C4-2B (cell line): Measurements from ENCODE around the gene ICOS.

Source experiments
- H3K27ac ChIP-seq: fragments of 450-650 bp; 2 replicates; pipeline ENCODE4 v1.5.1; 2017
- ZFX ChIP-seq: fragments of 450-650 bp; IDR thresholded peaks from 2 replicates; pipeline ENCODE4 v1.6.1; 2017
- TF ChIP-seq, protein P1 (sequence below): fragments of 450-650 bp; conservative IDR thresholded peaks from 2 replicates; pipeline ENCODE4 v1.5.1; 2017; ENCODE audit warnings: mild to moderate bottlenecking

The ICOS gene, protein sequence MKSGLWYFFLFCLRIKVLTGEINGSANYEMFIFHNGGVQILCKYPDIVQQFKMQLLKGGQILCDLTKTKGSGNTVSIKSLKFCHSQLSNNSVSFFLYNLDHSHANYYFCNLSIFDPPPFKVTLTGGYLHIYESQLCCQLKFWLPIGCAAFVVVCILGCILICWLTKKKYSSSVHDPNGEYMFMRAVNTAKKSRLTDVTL

GRCh38 chr2:203936535-203936934 is at the start of gene ICOS:
TSS of gene ICOS (plus strand) at chr2:203936763. CDS start at chr2:203936815, 52 bp downstream.
- H3K27ac ChIP-seq, result no peak within 1 kb of the TSS
- TF ChIP-seq, protein P1, sequence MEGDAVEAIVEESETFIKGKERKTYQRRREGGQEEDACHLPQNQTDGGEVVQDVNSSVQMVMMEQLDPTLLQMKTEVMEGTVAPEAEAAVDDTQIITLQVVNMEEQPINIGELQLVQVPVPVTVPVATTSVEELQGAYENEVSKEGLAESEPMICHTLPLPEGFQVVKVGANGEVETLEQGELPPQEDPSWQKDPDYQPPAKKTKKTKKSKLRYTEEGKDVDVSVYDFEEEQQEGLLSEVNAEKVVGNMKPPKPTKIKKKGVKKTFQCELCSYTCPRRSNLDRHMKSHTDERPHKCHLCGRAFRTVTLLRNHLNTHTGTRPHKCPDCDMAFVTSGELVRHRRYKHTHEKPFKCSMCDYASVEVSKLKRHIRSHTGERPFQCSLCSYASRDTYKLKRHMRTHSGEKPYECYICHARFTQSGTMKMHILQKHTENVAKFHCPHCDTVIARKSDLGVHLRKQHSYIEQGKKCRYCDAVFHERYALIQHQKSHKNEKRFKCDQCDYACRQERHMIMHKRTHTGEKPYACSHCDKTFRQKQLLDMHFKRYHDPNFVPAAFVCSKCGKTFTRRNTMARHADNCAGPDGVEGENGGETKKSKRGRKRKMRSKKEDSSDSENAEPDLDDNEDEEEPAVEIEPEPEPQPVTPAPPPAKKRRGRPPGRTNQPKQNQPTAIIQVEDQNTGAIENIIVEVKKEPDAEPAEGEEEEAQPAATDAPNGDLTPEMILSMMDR, result no peak
- no peak for TF ChIP-seq ZFX

DNA sequence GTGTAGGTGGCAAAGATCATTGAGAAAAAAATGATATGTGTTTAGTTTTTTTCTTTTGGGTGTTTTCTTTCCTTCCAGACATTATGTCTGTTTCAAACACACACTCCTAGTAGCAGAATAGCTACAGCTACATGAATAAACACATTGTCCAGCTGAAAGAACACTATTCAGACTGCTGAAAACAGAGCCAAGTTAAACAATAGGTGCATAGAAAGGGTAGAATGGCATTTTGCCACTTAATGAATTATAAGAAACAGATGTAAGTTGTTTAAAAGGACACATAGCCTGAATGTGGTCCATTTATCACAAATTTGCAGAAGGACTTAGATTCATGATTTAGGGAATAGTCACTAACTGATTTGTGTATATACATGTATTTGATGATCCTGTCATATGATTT is 48.9 kb upstream of the ICOS start:
- no peak overlapping the region for H3K27ac ChIP-seq
- no peak for TF ChIP-seq ZFX

GRCh38 chr2:203889542-203889941 is 47.0 kb upstream of the ICOS start:
- no peak overlapping the region for H3K27ac ChIP-seq
- TF ChIP-seq, protein P1, result no peak
- no peak for TF ChIP-seq ZFX

DNA sequence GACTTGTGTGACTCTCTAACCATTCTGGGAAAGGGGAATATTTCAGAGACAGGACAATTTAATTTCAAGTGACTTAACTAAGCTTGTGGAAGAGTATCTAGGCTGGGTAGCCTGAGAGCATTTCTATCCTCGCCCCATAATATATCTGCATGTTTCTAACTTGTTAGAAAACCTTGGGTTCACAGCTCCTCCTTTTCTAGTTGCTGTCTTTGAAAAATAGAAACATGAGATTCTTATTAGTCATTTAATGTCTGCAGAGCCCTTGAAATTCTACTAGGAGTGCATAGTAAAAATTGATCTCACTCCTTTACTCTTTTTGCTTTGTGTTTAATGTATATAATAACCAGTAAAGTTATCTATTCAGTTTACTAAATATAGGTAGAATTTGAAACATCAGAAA is 46.6 kb upstream of the ICOS start:
- TF ChIP-seq, protein P1, result no peak
- no peak for TF ChIP-seq ZFX
- H3K27ac ChIP-seq, result no peak overlapping the region

GRCh38 chr2:203890733-203891132 is 45.8 kb upstream of the ICOS start:
- TF ChIP-seq ZFX, result no peak
- TF ChIP-seq, protein P1, result no peak
- no peak overlapping the region for H3K27ac ChIP-seq

GRCh38 chr2:203891474-203891873 is 45.1 kb upstream of the ICOS start:
- H3K27ac ChIP-seq, result no peak overlapping the region
- TF ChIP-seq, protein P1, result no peak
- no peak for TF ChIP-seq ZFX

- no peak overlapping the region for H3K27ac ChIP-seq
- TF ChIP-seq, protein P1, result no peak
- TF ChIP-seq ZFX, result no peak
Observed at GRCh38 chr2:203892207-203892606, 44.4 kb upstream of the ICOS start.

DNA sequence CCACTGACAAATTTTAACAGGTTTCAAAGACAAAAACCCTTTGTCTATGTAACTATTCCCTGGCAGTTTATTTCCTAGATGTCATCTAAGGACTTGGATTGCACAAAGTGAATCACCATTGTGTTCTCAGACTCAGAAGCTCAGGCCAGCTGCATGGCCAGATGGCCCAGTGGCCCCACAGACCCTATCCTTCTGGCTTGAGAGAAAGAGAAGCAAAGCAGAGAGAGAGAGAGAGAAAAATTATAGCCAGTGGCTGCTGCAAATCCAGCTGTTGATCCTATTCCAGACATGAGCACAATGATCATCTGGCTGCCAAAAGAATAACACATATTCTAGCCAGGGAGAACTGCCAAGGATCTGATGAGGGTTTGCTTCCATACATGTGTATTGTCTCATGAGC is 43.2 kb upstream of the ICOS start:
- no peak for TF ChIP-seq ZFX
- TF ChIP-seq, protein P1, result no peak
- H3K27ac ChIP-seq, result no peak overlapping the region
